HEK293 (cell line): ENCODE data around the gene SRRM4.

Source experiments
- CTCF ChIA-PET: fragments of 350-600 bp; formaldehyde crosslinking; extraction: SDS; loops from one replicate; lab custom pipeline; 2021; ENCODE audit warnings: antibody characterized with exemption; lab: Yijun Ruan, JAX
- POLR2A ChIA-PET: fragments of 300-600 bp; formaldehyde crosslinking; extraction: SDS; loops from one replicate; lab custom pipeline; 2020; ENCODE audit warnings: antibody characterized with exemption, inconsistent platforms; lab: Yijun Ruan, JAX
- H3K27ac ChIP-seq: fragments of 200-500 bp; sonication (Bioruptor generic); 2 replicates; pipeline ENCODE4 v1.5.1; 2014; ENCODE audit warnings: low read depth, low read length, control low read depth, inconsistent platforms; ENCODE audit errors: extremely low read depth
- H3K36me3 ChIP-seq, 2 experiments: fragments of 200-500 bp in 1 of 2; sonication (Bioruptor generic) in 1 of 2; 1 replicate in 1 of 2; 2 replicates in 1 of 2; pipeline ENCODE4 v1.5.1; 2014 to 2017; ENCODE audit warnings: inconsistent platforms in 2 of 2, low read length in 2 of 2; ENCODE audit not compliant: control insufficient read depth in 2 of 2, insufficient read depth in 1 of 2
- H3K4me1 ChIP-seq: fragments of 200-500 bp; sonication (Bioruptor generic); 2 replicates; pipeline ENCODE4 v1.5.1; 2014; ENCODE audit warnings: mild to moderate bottlenecking, low read length, inconsistent platforms; ENCODE audit not compliant: control insufficient read depth, insufficient read depth
- H3K4me3 ChIP-seq: 2 replicates; pipeline ENCODE4 v1.5.1; 2011; ENCODE audit warnings: low read depth, mild to moderate bottlenecking, control low read depth, low read length, moderate library complexity
- H3K9me3 ChIP-seq: fragments of 200-500 bp; sonication (Bioruptor generic); 2 replicates; pipeline ENCODE4 v1.5.1; 2014; ENCODE audit warnings: low read depth, low read length, inconsistent platforms; ENCODE audit not compliant: control insufficient read depth, insufficient read depth
- GLI2 ChIP-seq: fragments of 450-650 bp; formaldehyde crosslinking; IDR thresholded peaks from 2 replicates; pipeline ENCODE4; 2017; ENCODE audit warnings: missing biosample characterization, missing genetic modification characterization, low read depth, borderline replicate concordance
- GLIS2 ChIP-seq: fragments of 450-650 bp; formaldehyde crosslinking; IDR thresholded peaks from 2 replicates; pipeline ENCODE4 v1.5.1; 2016; ENCODE audit warnings: missing biosample characterization, missing genetic modification characterization
- MYNN ChIP-seq: fragments of 450-650 bp; formaldehyde crosslinking; IDR thresholded peaks from 2 replicates; pipeline ENCODE4 v1.5.1; 2016; ENCODE audit warnings: missing biosample characterization, missing genetic modification characterization, borderline replicate concordance
- REST ChIP-seq: fragments of 450-650 bp; formaldehyde crosslinking; IDR thresholded peaks from 2 replicates; pipeline ENCODE4 v1.5.1; 2016; ENCODE audit warnings: missing biosample characterization, missing genetic modification characterization
- TCF7L2 ChIP-seq: IDR thresholded peaks from 2 replicates; pipeline ENCODE4 v1.6.1; 2011; ENCODE audit warnings: low read depth, mild to moderate bottlenecking, inconsistent platforms, low read length, moderate library complexity, borderline replicate concordance
- ZBTB11 ChIP-seq: fragments of 450-650 bp; formaldehyde crosslinking; conservative IDR thresholded peaks from 2 replicates; pipeline ENCODE4 v1.5.1; 2016; ENCODE audit warnings: low read depth, missing biosample characterization, missing genetic modification characterization
- ZFP37 ChIP-seq: fragments of 450-650 bp; formaldehyde crosslinking; IDR thresholded peaks from 2 replicates; pipeline ENCODE4 v1.5.1; 2016; ENCODE audit warnings: missing biosample characterization, missing genetic modification characterization
- ZNF18 ChIP-seq: fragments of 450-650 bp; formaldehyde crosslinking; IDR thresholded peaks from 2 replicates; pipeline ENCODE4 v1.5.1; 2016; ENCODE audit warnings: missing biosample characterization, missing genetic modification characterization
- ZNF324 ChIP-seq: fragments of 450-650 bp; formaldehyde crosslinking; IDR thresholded peaks from 2 replicates; pipeline ENCODE4 v1.5.1; 2016; ENCODE audit warnings: missing biosample characterization, missing genetic modification characterization
- ZNF510 ChIP-seq: fragments of 450-650 bp; formaldehyde crosslinking; IDR thresholded peaks from 2 replicates; pipeline ENCODE4 v1.5.1; 2018; ENCODE audit warnings: mild to moderate bottlenecking, missing genetic modification characterization, missing biosample characterization; ENCODE audit not compliant: insufficient replicate concordance
- ZNF544 ChIP-seq: fragments of 450-650 bp; formaldehyde crosslinking; IDR thresholded peaks from 2 replicates; pipeline ENCODE4 v1.5.0; 2017; ENCODE audit warnings: missing biosample characterization, missing genetic modification characterization
- ZNF624 ChIP-seq: fragments of 450-650 bp; formaldehyde crosslinking; IDR thresholded peaks from 2 replicates; pipeline ENCODE4 v1.5.1; 2017; ENCODE audit warnings: missing biosample characterization, missing genetic modification characterization
- ZNF654 ChIP-seq: fragments of 450-650 bp; formaldehyde crosslinking; IDR thresholded peaks from 2 replicates; pipeline ENCODE4 v1.5.1; 2016; ENCODE audit warnings: low read depth, missing biosample characterization, missing genetic modification characterization

Gene SRRM4

GRCh38 chr12:119036878-119037825 lies 55.8 kb downstream of the SRRM4 start:
- H3K36me3 ChIP-seq: no peaks in the 10 kb centered on the region
- no peak overlapping the region for H3K27ac ChIP-seq
- ChIA-PET CTCF (interaction anchor here (0.5 to 3.2 kb wide), 15 partner anchors 12 to 583 kb away, joined by 3 to 13 read pairs (median 3); no protein-coding TSS in a partner anchor), POLR2A (no interaction called here)
- no peak for TF ChIP-seq TCF7L2
- TF ChIP-seq ZNF654 (tag by site-specific recombination): peak; percentile 35; the same call in 1 of the 2 replicates
- H3K9me3 ChIP-seq: no peaks in the 10 kb centered on the region
- no peak overlapping the region for H3K4me3 ChIP-seq
- no peaks in the 10 kb centered on the region for H3K4me1 ChIP-seq

GRCh38 chr12:119044094-119044493 lies 62.8 kb downstream of the SRRM4 start:
- Histone ChIP-seq H3K4me3 (no peak overlapping the region), H3K36me3 (no peaks in the 10 kb centered on the region), H3K27ac (no peak overlapping the region), H3K9me3 (no peaks in the 10 kb centered on the region), H3K4me1 (no peaks in the 10 kb centered on the region)
- TF ChIP-seq MYNN: no peak
- no peak for TF ChIP-seq ZFP37
- TF ChIP-seq ZNF18: no peak
- TF ChIP-seq GLI2 (tag by site-specific recombination): no peak
- no peak for TF ChIP-seq ZNF624 (tag by site-specific recombination)
- TF ChIP-seq REST (tag by site-specific recombination): no peak
- TF ChIP-seq GLIS2 (tag by site-specific recombination): no peak
- no peak for TF ChIP-seq ZBTB11 (tag by site-specific recombination)
- no peak for TF ChIP-seq ZNF324 (tag by site-specific recombination)
- TF ChIP-seq ZNF544 (tag by site-specific recombination): no peak
- TF ChIP-seq ZNF654 (tag by site-specific recombination): no peak
- TF ChIP-seq ZNF510 (tag by site-specific recombination): no peak
- POLR2A ChIA-PET: no interaction called here
- CTCF ChIA-PET: no interaction called here
